C1 segment of cervical spinal cord (tissue), 14 donors: ENCODE data around the gene CAPN5.

Source experiments
- DNase-seq, 14 donors: peaks; one replicate each; lab custom pipeline; 2025; lab: John Stamatoyannopoulos, UW

Gene CAPN5

DNA sequence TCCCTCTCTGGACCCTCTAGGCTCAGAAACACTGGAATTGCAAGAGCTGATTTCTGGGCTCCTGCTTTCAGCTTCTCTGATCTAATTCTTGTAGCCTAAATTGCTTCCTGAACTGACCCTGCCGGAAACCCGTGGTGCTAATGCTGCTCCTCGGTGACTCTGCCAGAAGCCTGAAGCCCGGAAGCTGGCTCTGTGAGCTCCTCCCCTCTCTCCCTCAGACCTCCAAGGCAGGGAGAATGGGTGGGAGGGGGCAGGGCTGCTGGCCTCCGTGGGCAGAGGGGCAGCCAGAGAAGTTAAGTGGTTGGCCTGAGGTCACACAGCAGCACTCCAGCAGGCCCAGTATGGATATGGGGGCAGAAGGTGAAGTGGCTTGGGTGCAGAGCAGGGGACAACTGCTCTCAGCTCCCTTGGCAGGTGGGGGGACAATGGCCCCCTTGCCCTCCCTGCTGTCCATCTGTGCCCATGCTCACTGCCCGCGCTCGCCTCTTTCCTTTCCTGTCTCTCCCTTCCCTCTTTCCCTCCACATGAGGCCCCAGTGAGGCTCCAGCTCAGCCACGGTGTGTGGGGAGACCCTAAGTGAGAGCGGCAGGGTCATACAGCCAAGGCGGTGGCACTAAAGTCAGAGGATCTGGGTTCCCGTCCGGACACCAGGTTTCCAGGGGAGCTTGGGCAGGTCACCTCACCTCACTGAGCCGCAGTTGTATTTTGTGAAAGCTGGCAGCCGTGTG is 16.2 kb downstream of the CAPN5 start:
- DNase-seq: no peak

DNA sequence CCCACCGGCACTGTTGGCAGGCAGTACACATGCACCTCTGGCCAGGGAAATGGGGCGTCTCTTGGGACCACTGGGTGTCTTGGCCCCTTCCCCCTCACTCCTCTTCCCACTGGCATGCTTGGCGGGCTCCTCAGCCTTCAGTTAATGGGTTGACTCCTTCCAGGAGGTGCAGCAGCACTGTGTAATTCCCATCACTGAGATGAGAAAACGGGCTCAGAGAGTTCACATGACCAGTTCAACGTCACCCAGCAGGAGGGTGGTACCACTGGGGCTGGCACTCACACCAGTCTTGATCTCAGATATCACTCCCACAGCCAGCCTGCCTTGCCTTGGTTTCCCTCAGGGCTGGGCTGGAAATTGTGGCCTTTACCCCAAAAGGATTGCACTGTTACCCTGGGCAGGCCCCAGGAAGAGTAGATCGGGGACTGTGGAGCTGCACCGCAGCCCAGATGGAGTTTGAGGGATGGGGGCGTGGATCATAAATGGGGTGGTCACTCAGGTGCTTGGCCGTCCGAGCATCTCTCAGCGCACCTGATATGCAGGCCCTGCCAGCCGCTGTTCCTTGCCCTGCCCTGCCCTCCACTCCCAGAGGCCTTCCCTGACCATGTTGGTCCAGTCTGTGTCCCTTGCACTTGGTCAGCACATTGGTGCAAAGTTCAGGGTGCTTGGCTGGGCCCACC is 16.9 kb downstream of the CAPN5 start:
- DNase-seq: no peak

DNA sequence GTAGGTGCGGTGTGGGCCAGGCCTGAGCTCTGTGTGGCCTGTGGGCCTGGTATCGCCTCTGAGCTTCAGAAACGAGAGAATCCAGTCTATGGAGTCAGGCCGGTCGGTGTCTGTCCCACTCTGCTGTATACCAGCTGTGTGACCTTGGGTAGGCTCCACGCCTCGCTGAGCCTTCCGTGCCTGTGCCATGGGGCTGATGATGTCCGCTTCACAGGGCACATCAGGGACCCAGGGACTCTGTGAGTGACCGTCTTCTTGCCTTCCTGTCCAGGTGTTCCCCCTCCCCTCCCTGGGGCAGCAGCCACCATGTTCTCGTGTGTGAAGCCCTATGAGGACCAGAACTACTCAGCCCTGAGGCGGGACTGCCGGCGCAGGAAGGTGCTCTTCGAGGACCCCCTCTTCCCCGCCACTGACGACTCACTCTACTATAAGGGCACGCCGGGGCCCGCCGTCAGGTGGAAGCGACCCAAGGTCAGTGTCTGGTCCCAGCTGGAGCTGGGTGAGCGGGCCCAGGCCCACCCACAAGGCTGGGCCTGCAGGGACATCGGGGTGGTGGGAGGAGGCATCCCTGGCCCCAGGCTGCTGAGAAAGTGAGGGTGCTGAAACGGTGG is 17.9 kb downstream of the CAPN5 start:
- DNase-seq: no peak

DNA sequence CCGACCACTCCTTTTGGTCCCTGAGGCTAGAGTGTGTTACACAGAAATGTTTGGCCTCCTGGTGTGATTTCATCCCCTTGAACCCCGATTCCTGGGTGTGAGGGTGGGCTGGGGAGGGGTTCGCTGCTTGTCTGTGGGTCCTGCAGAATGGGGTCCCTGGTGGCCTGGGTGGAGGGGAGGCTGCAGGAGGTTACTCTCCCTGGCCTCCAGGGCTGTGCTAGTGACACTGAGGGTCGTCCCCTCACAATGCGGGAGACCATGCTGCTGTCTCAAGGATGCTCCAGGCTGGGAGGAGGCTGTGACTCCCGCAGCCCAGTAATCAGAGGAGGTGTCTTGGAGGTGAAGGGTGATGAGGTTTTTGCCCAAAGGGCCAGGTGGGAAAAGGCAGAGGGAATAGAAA is 18.9 kb downstream of the CAPN5 start:
- DNase-seq: no peak

DNA sequence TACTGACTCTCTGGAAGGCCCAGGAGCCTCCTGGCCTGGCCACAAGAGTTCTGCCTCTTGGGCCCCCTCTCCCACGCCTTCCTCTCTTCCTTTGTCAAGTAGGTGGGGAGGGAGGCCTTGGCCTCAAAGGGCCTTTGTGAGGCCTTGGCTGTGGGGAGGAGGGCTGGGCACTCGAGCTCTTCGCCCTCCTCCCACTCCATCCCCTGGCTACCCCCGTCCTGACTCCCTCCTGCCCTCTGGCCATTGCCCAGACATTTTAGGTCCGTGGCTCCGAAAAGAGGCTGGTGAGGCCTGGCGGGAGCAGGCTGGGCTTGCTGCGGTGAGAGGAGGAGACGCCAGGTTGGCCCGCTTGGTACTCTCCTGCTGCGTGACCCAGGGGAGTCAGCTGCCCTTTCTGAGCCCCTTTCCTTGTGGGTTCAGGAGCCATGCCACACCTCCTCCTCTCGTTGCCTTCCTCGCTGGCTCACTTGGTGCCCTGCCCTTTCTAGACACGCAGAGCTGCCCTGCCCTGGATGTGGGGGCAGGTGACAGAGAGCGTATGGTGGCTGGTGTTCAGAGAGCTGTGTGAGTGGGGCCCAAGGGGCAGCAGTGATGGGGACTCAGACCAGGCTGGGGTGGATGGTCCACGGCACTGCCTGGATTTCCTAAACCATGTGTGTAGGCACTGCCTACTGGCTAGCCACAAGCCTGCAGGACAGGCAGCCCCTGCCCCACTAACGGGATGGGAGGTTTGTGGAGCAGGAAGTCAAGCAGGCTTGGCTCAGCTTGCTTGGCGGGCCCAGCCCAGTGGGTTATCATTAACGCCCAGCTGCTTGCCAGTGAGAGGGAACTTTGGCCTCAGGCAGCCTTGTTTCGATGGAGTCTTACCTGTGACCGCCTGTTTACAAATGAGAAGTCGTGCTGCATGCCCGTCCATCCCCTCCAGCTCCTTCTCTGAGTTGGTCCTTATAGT is 20.0 kb downstream of the CAPN5 start:
- peak in 2 of 14 donors; percentile 22 to 42 for DNase-seq

DNA sequence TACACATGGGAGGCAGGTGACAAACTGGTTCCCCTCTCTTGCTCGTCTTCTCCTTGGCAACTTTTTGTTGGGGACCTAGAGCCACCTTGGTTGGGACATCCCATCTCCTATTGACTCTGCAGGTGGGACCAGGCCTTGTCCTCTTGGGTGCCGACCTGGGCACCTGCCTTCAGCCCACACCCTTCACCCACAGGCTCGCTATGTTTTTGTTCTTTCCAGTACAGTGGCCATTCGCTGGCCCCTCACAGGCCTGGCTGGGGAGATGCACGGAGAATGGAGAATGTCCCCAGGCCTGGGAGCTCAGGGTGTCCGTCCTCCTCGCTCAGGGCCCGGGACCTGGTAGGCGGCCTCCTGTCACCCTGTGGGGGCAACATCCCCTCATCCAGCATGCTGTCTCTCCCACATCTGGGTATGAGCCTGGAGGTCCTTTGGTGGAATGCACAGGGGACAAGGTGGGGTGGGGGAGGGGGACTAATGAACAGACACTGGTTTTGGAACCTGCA is 21.0 kb downstream of the CAPN5 start:
- DNase-seq: no peak

DNA sequence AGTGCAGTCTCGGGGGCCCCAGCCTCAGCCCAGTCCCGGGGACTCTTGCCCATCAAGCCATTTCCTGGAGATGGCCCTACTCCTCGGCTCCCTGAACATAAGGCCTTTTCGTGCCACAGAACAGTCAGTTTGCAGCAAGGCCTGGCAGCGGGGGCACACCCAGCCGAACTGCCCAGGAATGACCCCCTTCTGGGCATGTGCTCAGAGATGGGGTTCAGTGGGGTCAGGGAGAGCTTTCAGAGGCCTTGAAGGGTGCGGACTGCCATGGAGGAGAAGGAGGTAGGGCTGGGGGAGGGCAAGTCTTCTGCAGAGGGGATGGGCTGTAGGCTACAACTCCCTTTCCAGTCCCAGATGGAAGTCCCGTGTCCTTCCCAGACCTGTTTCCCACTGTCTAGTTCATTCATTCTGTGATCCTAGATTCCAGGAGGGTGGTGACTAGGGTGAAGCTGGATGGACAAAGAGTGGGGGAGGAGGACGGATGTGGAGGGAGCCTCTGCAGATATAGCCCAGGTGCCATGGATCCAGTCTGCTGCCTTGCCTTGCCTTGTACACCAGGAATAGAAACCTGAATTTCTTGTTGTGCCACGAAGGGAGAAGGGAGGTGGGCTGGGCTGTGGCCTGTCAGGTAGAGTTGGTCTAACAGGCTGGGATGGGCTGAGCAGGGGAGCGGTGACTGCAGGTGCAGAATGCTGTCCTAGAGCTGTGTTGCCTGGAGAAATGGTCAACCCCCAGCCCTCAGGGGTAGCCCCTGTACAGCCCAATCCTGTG is 21.6 kb downstream of the CAPN5 start:
- no peak for DNase-seq

DNA sequence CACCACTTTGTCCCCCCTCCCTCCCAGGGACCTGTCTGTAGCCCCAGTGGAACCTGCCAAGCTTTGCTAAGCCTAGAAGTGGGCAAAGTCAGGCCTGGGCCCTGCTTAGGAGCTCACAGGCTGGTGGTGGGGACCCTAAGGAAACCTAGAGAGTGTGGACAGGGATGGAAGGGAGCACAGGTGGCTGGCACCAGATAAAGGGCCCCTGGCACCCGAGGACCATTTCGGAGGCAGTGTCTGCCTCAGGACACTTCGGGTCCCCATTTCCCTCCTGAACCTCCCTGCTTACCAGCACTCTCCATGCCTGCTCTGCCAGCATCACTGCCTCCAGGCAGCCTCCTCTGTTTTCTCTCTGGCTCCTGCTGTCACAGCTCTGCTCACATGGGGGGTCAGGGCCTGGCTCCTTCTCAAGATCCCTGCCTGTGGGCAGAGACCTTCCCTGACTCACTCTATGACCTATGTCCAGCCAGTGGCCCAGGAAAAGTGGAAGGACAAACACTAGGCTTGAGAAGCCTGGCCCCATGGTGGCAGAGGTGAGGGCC is 22.3 kb downstream of the CAPN5 start:
- DNase-seq: no peak

DNA sequence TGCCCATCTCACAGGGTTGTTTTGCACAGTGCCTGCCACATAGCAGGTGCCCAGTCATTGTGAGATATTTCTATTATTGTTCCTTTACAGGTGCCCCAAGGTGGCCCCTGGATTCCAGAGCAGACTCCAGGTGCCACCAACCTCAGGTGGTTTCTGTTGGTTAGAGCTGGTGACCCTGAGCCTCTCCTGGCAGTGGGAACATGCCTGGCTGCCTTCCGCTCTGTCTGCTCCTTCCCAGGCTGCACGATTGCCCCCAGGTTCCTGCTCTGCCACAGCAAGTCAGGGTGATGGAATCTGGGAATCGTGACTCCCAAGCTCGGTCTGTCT is 23.2 kb downstream of the CAPN5 start:
- DNase-seq: no peak

DNA sequence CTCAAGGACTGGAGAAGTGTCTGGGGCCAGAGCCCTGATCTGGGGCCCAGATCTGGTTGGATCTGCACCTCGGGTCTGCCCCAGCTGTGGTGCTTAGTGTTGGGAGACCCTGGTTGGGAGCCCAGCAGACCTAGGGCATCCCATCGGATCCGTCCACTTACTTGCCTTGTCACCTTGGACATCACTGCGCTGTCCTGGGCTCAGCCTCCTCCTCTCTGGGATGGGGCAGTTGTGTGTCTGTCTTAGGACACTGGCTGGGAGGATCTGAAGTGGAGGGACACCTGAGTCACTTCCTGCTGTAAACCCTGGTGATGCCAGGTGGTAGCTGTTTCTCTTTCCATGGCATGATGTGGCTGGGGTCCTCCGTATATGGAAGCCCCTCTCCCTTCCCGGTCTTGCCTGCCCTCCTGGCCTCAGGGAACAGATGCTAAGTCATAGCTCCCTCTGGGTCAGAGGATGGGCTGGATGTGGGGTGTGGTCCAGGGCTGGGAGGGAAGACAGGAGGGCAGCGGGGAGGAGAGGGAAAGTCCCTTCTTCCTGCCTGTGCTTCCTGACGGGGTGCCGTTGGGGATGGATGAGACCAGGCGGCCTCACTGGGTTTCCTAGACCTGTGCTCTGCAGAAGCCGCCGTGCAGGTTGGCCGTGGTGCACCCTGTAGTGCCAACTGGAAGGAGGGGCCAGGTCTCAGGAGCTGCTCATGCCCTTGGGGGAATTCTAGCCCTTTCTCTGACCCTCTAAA is 23.8 kb downstream of the CAPN5 start:
- no peak for DNase-seq

DNA sequence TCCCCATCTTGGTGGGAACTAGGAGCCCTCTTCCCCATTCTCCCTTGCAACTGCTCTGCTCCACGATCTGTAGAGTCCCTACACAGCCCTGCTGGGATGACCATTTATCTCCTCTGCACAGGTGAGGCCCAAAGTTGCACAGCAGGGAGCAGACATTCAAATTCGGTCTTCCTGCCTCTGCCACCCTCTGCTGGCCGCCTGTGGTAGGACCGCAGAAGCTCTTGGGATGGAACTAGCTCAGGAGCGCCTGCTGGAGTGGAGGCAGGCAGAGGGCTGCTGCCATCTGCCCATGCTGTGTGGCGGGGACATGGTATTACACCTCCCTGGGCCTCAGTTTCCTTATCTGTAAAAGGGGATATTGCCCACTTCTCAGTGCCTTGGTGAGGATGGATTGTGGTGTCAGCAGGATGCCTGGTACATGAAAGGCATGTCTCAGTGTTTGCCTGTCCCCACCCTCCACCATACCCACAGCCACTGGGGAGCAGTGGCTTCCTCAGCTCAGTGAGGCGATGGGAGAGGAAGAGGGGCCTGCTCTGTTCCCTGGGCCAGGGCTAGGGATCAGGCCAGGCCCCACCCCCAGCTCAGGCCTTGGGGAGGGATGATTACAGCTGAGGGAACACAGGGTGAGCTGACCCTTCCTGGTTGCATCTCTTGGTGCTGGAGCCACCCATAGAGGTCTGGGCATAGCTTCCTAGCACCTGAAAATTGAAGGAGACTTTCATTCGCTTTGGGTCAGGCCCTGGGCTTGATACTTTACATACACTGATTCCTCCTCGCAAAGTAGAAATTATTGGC is 24.6 kb downstream of the CAPN5 start:
- DNase-seq: peak in 10 of 14 donors; percentile 24 to 68 (median 49)

DNA sequence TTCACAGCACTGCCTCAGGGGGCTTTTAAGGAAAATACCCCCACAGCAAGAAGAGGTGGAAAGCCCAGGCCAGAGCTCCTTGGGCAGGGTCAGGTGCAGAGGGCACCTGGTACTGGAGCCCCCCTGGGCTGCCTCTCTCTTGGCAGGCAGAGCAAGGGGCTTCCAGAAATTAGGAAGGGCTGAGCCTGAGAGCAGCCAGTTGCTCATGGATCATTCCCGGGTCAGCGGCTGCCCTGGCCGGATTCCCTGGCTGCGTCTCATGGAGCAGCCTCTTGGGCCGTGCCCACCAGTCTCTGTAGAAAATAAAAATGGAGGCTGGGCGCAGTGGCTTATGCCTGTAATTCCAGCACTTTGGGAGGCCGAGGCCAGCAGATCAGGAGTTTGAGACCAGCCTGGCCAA is 25.6 kb downstream of the CAPN5 start:
- peak in 4 of 14 donors; percentile 16 to 59 (median 44) for DNase-seq

DNA sequence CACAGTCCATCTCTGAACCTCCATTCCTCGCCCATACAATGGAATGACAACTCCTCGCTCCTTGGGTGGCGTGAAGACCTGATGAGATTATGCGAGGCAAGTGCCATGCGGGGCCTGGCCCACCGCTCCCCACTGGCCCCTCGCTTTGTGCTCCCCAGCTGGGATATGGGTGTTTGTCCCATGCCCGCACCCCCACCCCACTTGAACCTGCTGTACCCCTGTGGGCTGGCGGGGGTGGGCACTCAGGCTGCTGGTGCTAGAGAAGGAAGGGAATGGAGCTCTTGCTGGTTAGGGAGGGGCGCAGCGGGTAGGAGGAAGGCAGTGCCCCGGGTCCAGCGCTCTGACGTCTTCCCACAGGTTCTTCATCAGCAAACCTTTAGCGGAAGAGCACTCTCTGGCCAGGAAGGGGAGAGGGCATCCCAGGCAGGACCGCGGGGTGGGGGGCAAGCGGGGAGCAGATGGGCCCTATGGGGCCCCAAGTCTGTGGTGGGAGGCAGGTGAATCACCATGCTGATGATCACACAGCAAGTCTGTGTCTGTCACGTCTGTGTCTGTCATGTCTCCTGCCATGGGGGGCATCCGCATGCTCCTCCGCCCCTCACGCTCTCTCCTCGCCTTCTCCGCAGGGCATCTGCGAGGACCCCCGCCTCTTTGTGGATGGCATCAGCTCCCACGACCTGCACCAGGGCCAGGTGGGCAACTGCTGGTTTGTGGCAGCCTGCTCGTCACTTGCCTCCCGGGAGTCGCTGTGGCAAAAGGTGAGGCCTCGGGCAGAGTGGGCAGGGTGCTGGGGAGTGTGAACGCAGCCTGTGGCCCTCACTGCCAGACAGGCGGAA is 26.5 kb downstream of the CAPN5 start:
- DNase-seq: no peak

DNA sequence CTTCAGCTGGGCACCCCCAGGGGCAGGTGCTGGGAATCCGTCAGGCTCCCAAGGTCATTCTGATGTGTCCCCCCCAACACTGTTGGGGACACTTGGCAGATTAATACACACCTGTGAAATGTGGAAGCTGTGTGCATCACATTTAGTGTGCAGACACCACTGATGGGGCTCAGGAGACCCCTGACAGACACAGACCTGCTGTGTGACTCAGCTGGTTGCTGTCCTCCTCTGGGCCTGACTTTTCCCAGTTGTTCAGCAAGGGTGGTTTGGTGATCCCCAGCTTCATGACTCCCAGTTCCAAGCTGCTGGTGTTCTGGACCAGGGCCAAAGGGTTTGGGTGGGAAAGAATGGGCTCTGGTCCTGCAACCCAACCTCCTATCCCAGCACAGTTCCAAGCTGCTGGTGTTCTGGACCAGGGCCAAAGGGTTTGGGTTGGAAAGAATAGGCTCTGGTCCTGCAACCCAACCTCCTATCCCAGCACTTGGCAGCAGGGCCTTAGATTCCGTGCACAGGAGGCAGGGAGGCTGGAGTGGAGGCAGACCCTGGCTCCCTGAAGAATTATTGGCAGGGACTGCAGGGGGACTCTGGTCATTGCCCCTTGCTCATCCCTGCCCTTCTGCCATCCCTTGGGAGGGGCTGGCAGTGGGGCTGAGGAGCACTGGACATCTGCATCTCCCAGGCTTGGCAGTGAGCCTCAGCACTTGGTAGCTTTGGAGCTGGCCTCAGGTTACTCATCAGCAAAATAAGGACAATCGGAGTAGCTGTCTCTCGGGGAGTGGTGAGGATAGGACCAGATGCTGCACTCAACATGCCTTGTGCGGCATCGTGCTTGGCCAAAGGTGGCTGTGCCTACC is 27.4 kb downstream of the CAPN5 start:
- DNase-seq: peak in 1 of 14 donors; percentile 40

DNA sequence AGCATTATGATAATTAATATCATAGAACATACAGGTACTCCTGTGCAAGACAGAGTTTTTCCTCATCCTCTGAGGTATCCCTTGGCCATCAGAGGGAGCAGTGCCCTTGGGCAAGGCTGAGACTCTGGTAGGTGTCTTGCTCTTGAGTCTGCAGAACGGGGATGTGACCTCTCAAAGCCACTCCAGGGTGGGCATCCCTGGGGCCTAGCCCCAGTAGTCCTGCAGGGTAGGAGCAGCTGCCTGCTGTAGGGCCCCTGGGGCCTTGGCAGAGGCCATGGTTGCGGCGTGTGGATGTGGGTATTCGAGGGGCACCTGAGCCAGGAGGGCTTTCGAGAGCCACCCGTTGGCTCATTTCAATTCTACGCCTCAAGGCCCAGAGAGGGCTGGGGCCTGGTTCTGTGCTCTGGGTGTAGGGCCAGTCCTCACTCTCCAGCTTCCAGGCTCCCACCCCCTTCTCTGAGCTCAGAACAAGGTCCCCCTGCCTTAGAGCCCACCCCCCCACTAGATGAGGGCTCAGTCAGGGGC is 28.1 kb downstream of the CAPN5 start:
- DNase-seq: no peak

DNA sequence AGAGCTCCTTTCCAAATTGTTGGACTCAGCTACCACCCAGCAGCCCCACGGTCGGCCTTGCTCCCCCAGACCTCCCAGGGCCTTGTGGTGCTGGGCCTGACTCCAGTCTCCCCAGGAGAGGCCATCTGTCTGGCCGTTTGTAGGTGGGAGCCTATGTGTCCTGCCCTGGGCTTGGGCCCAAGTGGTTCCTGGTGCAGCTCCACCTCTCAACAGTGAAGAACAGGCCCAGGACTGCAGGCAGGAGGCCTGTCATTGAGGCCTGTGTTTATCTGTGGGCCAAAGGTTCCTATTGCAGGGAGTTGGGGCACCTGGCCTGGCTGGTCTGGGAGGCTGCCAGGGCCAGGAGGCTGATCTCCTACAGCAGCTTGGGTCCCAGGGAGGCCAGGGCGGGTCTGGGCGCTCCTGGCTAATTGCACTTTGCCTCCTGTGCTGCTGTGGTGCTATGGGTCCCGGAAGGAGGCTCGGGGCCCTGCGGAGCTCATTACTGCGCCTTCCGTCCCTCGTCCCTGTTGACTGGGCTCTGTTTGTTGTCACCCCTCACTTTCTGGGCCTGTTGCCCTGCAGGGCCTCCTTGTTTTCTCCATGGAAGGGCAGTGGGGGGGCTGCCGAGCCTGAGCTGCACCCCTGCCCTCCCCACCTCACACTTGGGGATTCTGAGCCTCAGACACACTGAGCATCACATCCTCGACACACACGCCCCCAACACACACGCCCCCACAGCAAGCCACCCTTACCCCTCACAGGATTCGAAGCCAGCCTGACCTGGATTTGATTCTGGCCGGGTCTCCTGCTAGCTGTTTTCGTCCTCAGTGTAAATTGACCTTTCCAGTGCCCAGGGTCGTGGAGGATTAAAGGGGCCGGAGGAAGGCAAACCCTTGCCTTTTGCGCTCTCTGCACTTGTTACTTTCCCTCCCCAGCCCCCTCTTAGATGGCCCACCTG is 29.1 kb downstream of the CAPN5 start:
- DNase-seq: peak in 1 of 14 donors; percentile 35
